Hindlimb muscle (tissue), 1 donor: ENCODE measurements around the gene CREB5. TPM values are rescaled to one million over a fixed set of nuclear protein-coding genes. Genes with fewer than 3 reads are reported as not detected.
A peak's percentile ranks its signal among the peaks of the same experiment; 100 is the strongest.

Experiments
- DNase-seq: peaks from one replicate; pipeline ENCODE4 v3.0.0-alpha.2; 2013
- polyA plus RNA-seq: library from polyadenylated mRNA; unstranded; fragments of 120-200 nt; gene quantifications from one replicate; pipeline ENCODE4 v1.2.1, GENCODE V29; 2013; ENCODE audit not compliant: insufficient read length

Gene CREB5
- polyA plus RNA-seq, 1 donor = 24.4 TPM

DNA sequence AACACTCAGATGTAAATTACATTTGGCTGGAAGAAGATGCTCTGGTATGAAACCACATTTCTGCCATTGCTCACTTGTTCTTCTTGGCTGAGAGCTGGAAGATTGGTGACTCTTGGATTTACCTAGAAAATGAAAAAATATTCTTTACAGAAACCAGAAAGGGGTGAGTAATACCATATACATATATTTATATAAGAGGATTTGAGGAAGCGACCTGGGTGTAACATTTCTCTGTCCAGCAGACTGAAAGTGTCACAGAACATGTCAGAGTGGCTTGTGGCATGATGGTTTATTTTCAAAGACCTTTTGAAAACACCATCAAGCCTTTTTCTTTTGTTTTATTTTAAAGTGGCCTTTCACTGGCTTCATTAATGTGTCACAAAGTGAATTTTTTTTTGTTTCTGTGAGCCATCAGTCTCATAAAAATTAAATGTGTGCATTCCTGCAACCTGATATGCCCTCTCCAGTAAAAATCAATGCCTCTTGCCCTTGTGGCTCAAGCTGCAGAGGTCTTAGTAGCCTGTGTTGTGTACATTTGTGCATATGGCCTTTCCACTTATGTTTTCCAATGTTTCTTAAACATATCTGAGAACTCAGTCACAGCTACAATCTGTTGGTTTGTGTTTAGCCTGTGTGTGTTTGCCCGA is 23.5 kb downstream of the CREB5 start:
- DNase-seq = no peak

DNA sequence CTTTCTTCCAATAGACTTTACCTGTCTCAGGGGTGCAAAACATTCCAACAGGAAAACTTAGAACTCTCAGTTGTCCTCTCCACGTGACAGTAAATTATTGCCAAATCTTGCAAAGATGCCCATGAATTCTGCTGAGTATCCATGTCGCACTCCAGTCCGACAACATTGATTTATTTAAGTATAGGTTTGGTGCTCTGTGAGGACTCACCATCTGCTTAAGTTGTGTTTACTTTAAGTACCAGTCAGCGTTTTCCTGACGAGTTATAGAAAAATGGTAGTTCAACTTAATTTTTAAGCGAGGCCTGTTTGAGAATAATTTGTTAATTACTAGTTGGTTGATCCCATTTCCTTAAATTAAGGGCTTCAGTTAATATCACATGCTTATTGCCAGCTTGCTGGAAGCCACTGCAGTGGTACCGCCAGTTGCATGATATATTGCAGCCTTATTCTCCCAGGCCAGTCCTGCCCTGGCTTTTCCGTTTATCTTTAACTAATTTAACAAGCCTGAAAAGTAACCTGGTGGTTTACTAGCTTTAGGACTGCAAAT is 27.8 kb downstream of the CREB5 start:
- DNase-seq = no peak

DNA sequence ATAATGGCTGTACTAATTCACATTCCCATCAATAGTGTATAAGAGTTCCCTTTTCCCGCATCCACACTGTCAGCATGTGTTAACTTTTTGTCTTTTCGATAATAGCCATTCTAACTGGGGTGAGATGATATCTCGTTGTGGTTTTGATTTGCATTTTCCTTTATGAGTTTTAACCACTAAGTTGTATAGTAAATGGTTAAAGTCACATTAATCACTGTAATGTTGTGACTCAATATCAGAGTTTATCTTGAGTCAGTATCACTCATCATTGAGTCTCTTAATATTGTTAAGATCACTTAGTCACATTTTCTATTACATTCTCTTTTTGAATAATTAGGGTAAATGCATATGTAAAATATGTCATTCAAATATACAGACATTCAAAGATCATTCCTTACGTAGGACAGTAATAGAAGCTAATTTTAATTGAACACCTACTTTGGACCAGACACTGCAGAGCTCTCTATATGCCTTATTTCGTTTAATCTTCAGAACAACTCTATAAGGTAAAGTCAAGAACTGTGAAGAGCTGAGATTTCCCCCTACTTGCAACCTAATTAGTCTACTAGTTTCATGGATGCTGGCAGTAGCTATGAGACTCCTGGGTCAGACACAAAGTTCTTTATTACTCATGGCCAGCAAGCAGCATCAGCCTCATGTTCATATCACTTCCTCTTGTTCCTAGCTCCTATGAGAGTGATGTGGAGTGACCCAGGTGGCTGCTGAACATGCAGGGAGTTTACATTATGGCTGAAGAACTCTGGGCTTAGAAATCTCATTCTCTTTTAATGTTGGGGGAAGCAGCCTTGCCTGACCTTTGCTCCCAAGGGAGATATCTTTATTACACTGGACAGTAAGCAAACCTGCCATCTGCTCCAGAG is 30.5 kb downstream of the CREB5 start:
- DNase-seq = no peak

DNA sequence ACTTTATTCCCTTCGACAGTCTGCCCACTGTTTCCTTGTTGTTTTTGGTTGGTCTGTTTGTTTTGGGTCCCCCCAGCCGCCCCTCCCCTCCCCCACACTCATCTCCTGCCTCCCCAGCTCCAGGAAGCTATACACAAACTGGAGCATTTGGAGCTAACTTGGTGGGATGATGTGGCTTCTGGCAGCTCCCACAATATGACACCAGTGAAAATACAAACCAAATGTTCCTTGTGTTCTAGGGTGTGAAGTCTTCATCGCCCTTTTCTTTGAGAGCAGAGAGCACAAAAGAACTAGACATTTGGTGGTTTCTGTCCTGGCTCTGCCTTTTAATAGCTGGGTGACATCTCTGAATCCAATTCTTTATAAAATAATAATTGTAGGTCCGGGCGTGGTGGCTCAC is 33.8 kb downstream of the CREB5 start:
- no peak for DNase-seq

DNA sequence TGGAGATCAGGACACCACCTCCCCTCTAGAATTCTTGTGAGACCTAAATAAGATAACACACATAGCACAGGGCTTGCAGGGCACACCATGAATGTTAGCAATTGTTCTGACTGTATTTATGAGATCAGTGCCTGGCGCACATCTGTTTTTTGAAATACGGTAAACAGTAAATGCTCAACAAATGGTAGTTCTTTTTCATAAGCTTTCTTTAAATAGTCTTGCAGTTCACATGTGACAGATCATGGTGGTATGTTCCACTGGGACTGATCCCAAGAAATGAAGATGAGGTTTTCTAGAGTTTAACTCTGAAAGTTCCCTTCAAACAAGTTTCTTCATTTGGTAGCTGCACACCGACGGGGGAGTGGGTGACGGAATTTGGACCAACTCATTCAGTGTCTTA is 34.8 kb downstream of the CREB5 start:
- no peak for DNase-seq

DNA sequence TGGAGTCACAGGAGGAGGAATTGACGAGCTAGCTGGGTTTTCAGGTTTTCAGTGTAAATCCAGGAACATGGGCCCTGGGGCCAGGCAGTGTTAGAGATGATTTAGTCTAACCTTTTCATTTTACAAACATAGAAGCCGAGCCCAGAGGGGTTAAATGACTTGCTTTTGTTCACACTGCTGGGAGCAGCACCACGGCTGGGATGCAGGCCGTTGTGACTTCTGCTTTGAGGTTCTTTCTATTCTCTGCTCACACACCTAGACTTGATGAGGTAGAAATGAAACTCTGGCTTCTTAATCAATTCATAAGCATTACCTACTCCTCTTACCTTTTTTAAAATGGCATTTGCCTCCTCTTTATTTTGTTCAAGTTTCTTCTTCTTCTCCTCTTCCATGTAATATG is 36.4 kb downstream of the CREB5 start:
- DNase-seq = no peak

DNA sequence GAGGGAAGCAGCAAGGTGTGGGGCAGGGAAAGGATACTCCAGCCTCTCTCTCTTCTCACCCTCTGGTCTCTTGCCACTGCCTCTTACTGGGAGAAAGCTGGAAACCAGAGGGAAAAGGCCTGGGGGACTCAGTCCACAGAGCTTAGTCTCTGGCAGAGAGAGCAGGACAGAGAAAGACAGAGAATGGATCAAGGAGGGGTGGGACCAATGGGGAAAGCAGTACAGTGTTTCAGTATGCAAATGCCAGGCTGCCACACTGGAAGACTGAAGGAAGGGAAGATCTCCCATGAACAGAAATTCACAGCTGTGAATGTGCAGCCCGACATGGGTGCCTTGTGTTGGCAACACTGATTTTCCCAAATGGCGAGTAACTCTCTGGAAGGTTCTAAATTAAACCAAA is 40.4 kb downstream of the CREB5 start:
- no peak for DNase-seq

DNA sequence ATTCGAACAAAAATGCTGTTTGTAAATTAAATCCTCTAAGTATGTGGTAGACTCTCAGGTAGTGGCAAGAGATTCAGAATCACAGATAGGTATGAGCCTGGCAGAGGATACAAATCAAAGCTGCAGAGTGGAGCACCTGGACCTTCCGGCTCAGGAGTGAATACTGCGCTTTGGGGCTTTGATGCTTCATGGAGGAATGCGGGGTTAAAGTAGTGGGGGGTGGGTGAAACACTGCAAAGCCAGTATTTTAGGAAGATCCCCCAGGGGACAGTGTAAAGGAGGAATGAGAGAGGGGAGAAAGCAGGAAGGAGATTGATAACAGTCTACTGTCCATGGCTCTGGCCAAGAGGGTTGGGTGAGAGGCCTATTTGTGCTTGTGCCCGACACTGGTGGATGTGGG is 43.2 kb downstream of the CREB5 start:
- DNase-seq = no peak

DNA sequence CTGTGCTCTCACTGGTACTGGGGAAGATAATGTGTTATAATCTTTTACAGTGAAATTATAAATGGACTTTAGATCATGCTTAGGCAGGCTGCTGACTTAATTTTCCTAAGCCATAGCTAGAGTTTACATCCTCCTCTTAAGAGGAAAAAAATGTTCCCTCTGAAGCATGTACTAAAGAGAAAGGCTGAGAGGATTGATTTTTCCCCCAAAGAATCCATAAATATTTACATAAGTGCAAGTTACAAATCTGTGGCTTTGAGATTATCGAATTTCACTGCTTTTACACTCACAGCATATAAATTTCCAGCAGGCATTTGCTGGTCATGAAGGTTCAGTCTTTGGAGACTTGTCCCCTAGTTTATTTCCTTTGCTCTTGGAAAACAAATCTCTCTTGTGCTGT is 43.7 kb downstream of the CREB5 start:
- DNase-seq = no peak

DNA sequence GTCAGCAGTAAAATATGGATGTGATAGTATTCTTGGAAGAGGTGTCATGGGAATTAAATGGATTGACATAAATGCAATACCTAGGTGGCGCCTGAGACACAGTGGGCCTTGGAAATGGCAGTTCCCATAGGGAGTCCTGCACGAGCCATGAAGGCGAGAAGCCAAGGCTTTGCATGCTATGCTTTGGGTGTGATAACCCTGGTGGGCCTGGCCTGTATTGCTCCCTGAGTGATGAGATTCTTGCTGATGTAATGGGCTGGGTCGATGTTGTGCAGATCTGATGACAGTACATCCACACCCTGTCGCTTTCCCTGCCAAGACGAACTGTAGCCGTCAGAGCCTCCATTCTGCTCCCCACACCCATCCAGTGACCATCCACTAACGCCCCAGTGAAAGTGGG is 46.4 kb downstream of the CREB5 start:
- DNase-seq = no peak

DNA sequence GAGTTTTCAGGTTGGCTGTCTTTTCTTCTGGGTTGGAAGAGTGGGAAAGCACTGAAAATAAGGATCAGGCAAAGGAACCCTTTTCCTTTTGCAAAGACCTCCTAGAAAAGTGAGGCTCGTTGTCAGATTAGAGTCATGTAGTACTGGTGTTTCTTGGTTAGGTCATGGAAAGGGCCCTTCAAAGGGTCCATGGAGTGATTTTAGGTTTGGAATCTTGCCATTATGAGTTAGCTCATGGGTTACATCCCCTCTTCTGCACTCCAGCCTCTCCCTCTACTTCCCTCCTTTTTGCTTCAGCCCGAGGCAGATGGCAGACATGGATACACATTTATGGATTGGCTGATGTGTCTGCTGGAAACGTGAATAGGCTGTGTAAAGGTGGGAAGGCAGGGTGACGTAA is 47.0 kb downstream of the CREB5 start:
- DNase-seq = no peak

DNA sequence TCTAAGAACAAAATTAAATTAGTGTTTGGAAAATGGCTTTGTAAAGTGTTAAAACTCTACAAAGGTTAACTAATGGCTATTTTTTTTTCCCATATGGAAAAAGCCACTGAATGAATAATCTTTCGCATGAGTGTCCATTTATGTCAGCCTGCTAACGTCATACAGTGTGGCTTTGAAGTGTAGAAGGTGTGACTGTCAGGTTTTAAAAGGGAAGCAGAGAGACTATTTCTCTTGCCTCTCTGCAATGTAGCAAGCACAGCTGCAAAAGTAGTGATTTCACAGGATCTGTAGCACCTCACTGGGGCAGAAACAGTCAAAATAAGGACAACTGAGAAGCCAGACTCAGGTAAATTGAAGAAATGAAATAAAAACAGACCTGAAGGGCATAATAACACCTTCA is 53.4 kb downstream of the CREB5 start:
- DNase-seq = no peak

DNA sequence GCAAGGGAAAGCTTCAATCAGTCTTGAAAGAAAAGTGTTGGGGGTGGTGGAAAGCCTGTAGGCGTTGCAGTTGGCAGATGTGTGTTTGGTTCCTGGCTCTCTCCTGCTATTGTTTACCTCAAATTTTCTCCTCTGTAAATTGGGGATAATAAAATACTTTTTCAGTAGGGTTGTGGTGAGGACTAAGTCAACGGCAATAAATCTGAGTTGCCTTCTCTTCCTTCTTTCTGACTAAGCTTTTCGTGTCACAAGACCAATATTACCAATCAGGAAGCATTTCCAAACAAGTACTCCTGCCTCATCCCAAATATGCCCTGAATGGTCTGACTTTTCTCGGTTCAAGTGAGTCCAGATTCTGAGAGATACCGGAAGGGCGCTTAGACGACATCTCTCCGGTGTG is 54.0 kb downstream of the CREB5 start:
- DNase-seq = no peak

DNA sequence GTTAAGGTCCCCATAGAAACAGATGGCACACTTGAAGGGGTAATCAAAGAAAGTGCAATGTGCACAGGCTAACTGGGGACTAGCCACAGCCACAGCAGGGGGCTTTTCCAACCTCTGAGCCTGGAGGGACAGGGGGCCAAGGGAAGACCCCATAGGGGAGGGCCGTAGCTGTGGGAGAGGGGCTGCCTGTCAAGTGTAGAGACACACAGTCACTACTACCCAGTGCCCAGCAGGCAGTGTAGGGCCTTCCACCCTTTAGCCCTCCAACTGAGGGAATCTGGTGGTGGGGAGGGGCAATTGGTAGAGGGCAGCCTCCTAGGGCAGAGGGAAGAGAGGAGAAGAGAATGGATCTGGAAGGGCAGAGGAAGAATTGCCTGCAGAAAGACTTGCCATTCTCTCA is 54.6 kb downstream of the CREB5 start:
- DNase-seq = no peak

DNA sequence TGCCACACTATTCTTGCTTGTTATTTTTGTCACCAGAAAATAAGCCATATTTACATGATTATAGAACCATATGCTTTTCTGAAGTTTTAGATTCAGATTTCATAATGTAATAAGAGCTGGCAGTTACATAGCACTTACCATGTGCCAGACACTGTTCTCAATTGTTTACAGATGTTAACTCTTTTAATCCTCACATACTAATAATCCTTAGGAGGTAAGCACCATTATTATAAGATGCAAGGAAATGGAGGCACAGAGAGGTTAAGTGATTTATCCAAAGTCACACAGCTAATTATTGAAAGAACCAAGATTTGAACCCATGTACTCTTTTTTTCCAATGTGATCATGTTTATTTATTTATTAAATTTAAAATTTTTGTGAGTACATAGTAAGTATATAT is 57.2 kb downstream of the CREB5 start:
- no peak for DNase-seq

DNA sequence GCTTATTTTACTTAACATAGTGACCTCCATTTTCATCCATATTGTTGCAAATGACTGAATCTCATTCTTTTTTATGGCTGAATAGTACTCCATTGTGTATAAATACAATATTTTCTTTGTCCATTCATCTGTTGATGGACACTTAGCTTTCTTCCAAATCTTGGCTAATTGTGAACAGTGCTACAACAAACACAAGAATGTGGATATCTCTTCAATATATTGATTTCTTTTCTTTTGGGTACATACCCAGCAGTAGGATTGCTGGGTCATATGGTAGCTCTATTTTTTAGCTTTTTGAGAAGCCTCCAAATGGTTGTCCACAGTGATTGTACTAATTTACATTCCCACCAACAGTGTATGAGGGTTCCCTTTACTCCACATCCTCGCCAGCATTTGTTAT is 58.0 kb downstream of the CREB5 start:
- DNase-seq = no peak

DNA sequence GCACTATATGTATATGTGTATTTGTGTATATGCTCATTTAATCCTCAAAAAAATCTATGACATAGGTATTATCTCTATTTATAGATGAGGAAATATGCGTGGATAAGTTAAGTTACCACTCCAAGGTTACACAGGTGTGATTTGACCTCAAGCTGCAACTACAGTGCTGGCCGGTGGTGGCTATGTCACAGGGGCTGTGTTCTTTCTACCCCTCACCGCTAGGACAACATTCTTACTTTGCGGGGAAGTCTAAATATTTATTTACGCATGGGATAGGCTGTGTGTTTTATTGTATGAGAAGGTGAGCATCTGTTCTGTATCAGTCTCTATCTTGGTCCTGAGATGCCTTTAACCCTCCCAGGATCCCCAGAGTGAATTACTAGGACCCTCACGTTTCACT is 60.0 kb downstream of the CREB5 start:
- no peak for DNase-seq

DNA sequence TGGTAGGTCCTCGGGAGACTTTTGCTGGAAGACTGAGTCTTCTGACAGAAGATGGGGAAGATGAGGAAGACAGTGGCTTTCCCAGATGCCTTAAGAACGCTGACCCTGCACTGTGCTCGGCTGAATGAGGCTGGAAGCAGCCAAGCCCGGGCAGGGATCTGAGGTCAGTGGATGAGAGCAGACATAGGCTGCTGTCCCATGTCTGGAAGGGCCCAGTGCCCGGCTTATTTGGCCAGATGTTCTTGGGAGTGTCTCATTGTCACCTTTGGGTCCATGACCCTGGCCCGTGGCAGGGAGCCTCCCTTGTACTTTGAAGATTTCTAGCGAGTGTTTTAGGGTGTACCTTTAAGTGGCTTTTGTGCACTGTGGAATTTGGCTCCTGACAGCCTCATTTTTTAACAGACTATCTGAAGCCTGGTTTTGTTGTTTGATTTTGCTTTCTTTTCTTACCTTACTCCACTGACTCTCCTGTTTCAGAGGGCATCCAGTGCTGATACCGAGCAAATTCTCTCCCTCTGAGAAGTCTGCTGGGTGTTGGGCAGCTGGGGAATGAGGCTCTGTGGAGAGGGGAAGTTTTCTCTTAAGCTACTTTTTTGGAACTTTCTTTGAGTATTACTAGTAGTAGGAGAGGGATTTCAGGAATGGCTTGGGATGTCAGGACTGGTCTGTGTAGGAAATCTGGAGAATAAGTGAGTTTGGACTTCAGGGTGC is 61.4 kb downstream of the CREB5 start:
- peak; percentile 40 for DNase-seq

DNA sequence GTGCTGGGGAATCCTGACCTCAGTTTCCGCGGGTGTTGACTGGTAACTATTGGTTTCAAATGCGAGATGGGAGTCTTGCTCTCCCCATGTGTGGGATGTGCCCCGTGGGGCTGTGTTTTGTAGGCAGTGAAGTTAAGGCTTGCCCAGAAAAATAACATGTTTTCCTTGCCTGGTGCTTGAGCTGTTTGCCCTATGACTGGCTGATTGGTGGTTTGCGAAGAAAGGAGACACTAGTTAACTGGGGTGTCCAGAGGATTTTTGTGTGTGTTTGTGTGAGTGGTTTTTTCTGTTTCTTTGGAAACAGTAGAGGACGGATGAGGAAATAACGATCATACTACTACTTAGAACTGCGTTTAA is 61.9 kb downstream of the CREB5 start:
- peak; percentile 36 for DNase-seq

DNA sequence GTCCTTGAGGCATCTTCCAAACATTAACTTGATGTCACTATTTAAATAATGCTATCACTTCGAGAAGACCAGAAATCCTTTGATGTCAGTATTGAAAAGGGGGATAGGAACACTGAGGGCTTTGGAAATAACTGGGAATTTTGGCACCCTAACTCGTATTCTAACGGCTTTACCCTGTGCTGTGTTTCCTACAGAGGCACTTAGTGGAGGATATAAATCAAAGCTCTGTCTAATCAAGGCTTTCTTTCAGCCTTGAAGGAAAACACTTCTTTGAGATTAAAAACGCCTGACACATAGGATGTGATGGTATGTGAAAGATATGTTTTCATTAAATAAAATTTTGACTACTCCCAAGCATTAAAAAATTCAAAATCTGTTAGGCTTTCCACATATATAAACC is 62.3 kb downstream of the CREB5 start:
- peak; percentile 29 for DNase-seq

DNA sequence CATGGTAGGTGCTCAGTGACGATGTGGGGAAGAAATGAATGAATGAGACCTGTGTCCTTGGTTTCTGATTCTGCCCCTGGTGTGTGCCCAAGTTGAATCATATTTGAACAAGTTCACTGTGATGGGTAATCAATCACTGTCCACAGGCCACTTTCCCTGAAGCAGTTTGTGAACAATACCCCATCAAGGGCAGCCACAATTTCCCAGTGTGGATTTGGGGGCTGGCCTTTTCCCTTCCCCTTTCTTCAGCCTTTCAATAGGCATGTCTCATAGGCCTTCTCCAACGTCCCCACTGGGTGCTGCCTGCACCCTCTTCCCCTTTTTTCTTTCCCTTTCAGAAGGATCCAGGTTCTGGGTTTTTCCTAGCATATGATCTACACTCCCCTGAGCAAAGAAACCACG is 64.7 kb downstream of the CREB5 start:
- DNase-seq = no peak

DNA sequence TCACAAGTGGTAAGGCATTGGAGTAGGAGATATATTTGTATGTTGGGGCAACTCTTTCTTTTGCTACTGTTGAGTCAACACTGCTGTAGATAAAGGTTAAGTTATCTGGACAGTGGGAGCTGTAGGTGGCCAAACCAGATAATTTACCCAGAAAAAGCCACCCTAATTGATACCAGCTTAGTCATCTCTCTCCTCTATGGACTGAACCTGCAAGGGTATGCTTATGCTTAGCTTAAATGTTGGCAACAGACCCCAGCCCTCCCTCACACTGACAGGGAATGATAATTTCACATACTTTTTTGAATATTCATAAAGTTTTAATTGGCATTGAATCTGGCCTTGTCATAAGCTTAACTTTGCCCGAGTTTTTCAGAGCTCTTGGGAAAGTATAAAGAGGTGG is 66.3 kb downstream of the CREB5 start:
- DNase-seq = no peak

DNA sequence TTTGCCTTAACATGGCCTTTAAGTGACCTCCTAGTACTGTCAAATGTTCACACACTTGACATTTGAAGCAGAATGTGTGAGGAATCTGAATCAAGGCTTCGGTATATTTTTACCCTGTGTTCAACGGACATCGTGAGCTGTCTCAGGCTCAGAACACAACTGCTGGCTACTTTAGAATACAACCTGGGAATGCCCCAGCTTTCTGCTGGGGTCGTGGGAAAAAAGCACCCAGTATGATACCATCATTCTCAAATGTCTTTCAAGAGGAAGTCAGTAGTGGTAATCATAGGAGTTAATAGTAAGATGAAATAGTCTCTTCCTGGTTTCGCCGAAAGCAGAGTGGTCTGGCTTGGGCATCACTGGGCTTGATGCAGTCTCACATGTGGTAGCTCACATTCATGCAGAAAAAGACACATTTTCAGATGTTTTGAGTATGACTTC is 67.2 kb downstream of the CREB5 start:
- no peak for DNase-seq

DNA sequence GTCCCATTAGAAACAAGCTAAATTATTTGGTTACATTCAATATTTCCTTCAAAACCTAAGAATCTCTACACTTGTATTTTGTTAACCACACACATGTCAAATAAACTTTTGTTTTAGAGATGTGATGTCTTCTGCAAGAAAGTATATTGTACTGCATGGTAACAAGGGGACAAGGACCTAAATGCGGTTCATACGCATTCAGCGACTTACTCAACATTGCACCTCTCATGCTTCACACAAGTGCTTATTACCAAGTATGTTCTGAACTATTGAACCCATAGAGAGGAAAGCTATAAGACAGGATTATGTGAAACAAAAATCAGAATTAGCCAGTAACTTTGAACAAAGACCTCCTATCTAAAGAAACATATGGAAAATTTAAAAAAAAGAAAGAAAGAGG is 68.3 kb downstream of the CREB5 start:
- DNase-seq = no peak
